ENCODE results near the gene ENPP5.

- TF ChIP-seq ZSCAN20 (CRISPR knock-in tag; IDR thresholded peaks at IDR 0.05) (no peak), ESRRA (IDR thresholded peaks at IDR 0.05; ENCODE audit: borderline replicate concordance, low read length) (no peak), CTCF (IDR thresholded peaks at IDR 0.05) (no peak), NPAS2 (CRISPR knock-in tag; IDR thresholded peaks at IDR 0.05; ENCODE audit: borderline replicate concordance) (no peak), REST (IDR thresholded peaks at IDR 0.05) (no peak), CHD2 (IDR thresholded peaks at IDR 0.05; ENCODE audit: low read length, partially characterized antibody) (no peak), RCOR1 (IDR thresholded peaks at IDR 0.05; ENCODE audit: low read depth, low read length) (no peak), CBX2 (IDR thresholded peaks at IDR 0.05; ENCODE audit: borderline replicate concordance, low read depth) (no peak), FOSL2 (IDR thresholded peaks at IDR 0.05) (no peak), FOSL2 (CRISPR knock-in tag; IDR thresholded peaks at IDR 0.05) (no peak)
Observed at GRCh38 chr6:46204880-46205650, 34.3 kb upstream of the ENPP5 start.

All from A549 (cell line).